Neutrophil (primary cell): ENCODE data around the gene BICRA.
A peak's percentile ranks its signal among the peaks of the same experiment; 100 is the strongest.
"Not testable (repeated sequence)": the region's sequence is repeated elsewhere in the genome, so short reads cannot be mapped to it uniquely, and the experiment has no call there.

Experiments used
- H3K27ac ChIP-seq: fragments of 200-600 bp; sonication (generic); 2 replicates; pipeline ENCODE4 v1.5.1; 2016; ENCODE audit warnings: mild to moderate bottlenecking, moderate library complexity
- H3K27me3 ChIP-seq: fragments of 200-600 bp; sonication (generic); 2 replicates; pipeline ENCODE4 v1.6.0; 2016; ENCODE audit warnings: mild to moderate bottlenecking
- H3K36me3 ChIP-seq: fragments of 200-600 bp; sonication (generic); 2 replicates; pipeline ENCODE4 v1.5.1; 2017
- H3K4me1 ChIP-seq, 2 experiments: fragments of 200-600 bp in 1 of 2; sonication (generic) in 1 of 2; 1 replicate in 1 of 2; 2 replicates in 1 of 2; pipeline versions ENCODE4 v1.5.1 to v1.6.1; 2013 to 2016; ENCODE audit warnings: low read depth in 1 of 2, low read length in 1 of 2, mild to moderate bottlenecking in 1 of 2, moderate library complexity in 1 of 2; ENCODE audit not compliant: control insufficient read depth in 1 of 2, insufficient read depth in 1 of 2
- H3K4me3 ChIP-seq, 2 experiments: fragments of 200-600 bp in 1 of 2; sonication (generic) in 1 of 2; 1 replicate in 1 of 2; 2 replicates in 1 of 2; pipeline ENCODE4 v1.5.1; 2013 to 2016; ENCODE audit warnings: low read depth in 1 of 2, low read length in 1 of 2, mild to moderate bottlenecking in 1 of 2, moderate library complexity in 1 of 2
- H3K9me3 ChIP-seq: fragments of 200-600 bp; sonication (generic); 2 replicates; pipeline ENCODE4 v1.5.1; 2016
- CTCF ChIP-seq: fragments of 200-600 bp; sonication (generic); IDR thresholded peaks from 2 replicates; pipeline ENCODE4 v1.5.1; 2016; ENCODE audit warnings: antibody characterized with exemption

BICRA gene

GRCh38 chr19:47663435-47663910 lies 54.5 kb downstream of the BICRA start:
- Histone ChIP-seq H3K4me1 (peaks cover 8 to 15% of the 10 kb centered on the region in 2 experiments), H3K9me3 (no peaks in the 10 kb centered on the region), H3K27ac (peak overlapping the region; percentile 14), H3K4me3 (no peak overlapping the region), H3K27me3 (no peaks in the 10 kb centered on the region), H3K36me3 (no peaks in the 10 kb centered on the region)
- no peak for TF ChIP-seq CTCF

DNA sequence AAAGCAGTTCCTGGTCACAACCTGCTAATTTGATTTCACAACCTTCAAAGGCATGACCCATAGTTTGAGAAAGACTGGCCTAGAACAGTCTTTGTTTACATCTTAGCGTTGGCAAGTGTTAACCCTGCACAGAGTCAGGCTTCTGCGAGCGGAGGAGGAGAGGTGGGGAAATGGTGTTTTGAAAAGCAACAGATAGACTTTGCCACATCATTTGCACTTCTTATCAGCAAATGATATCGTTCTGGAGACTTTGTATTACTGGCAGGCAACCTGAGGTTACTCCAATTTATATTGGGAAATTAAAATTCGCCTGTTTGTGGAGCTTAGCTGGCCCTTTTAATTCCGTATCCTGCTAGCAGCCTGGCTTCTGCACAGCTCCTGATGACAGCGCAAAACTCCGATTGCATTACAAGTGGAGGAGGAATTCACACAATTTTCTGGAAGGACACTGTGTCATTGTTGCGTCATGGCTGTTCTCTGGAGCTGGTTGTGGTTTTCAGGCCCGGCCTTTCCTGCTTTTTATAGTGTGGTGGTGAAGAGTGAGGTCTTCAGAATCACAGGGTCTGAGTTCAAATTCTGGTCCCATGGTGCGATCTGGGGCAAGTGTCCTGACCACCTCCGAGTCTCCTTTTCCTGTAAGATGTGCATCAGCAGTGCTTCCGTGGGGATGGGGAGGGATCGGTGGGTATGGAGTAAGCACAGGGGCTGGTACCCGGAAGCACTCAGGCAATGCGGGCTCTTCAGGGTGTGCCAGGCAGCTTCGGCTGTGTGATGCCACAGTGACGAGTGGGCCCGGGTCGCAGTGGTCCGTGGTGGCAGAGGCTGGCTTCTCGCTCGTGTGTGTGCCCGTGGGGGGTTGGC lies 55.2 kb downstream of the BICRA start:
- H3K36me3 ChIP-seq: no peaks in the 10 kb centered on the region
- peak overlapping the region; percentile 15 for H3K27ac ChIP-seq
- no peaks in the 10 kb centered on the region for H3K27me3 ChIP-seq
- no peak overlapping the region for H3K4me3 ChIP-seq
- TF ChIP-seq CTCF: no peak
- no peaks in the 10 kb centered on the region for H3K9me3 ChIP-seq
- H3K4me1 ChIP-seq: peaks cover 8 to 15% of the 10 kb centered on the region in 2 experiments

DNA sequence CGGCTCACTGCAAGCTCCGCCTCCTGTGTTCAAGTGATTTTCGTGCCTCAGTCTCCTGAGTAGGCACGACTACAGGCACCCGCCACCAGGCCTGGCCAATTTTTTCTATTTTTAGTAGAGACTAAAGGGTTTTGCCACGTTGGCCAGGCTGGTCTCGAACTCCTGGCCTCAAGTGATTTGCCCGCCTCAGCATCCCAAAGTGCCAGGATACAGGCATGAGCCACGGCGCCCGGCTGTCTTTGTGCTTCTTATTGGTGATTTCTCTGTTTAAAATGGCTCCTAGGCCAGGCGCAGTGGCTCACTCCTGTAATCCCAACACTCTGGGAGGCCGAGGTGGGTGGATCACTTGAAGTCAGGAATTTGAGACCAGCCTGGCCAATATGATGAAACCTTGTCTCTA lies 59.6 kb downstream of the BICRA start:
- H3K27me3 ChIP-seq, H3K27ac ChIP-seq, H3K4me3 ChIP-seq, H3K9me3 ChIP-seq: not testable (repeated sequence)
- H3K36me3 ChIP-seq: peaks cover 23% of the 10 kb centered on the region
- H3K4me1 ChIP-seq: peaks cover 8 to 11% of the 10 kb centered on the region in 2 experiments

DNA sequence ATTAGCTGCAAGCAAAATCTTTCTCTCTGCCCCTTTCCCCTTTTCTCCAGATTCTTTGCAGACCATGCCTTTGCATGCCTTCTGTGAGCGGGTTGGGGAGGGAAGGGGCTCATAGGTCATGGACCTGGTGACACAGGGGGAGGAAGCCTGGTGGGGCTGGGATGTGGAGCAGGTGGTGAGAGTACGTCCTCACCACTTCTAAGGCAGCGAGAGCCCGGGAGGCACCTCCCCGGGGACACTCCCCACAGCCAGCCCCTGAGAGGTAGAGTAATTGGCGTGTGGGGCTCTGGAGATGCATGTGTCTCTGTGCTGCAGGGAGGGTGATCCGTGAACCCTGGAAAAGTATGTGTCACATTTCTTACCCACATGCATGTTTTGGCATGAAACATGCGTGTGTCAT lies 61.8 kb downstream of the BICRA start:
- Histone ChIP-seq H3K9me3 (no peaks in the 10 kb centered on the region), H3K4me3 (no peak overlapping the region), H3K4me1 (no peaks in the 10 kb centered on the region), H3K27ac (no peak overlapping the region), H3K27me3 (no peaks in the 10 kb centered on the region), H3K36me3 (peaks cover 44% of the 10 kb centered on the region)
- no peak for TF ChIP-seq CTCF

DNA sequence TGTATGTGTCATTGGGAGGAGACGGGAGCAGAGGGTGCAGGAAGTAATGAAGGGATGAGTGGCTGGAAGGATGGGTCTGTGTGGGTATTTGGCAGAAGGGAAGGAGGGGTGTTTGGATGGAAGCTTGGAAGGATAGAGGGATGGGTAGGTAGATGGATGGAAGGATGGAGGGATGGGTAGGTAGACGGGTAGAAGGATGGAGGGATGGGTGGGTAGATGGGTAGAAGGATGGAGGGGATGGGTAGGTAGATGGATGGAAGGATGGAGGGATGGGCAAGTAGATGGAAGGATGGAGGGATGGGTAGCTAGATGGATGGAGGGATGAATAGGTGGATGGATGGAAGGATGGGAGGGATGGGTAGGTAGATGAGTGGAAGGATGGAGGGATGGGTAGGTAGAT lies 62.6 kb downstream of the BICRA start:
- Histone ChIP-seq H3K27ac (no peak overlapping the region), H3K4me3 (no peak overlapping the region), H3K27me3 (no peaks in the 10 kb centered on the region), H3K4me1 (no peaks in the 10 kb centered on the region), H3K36me3 (peaks cover 52% of the 10 kb centered on the region), H3K9me3 (no peaks in the 10 kb centered on the region)
- TF ChIP-seq CTCF: no peak

DNA sequence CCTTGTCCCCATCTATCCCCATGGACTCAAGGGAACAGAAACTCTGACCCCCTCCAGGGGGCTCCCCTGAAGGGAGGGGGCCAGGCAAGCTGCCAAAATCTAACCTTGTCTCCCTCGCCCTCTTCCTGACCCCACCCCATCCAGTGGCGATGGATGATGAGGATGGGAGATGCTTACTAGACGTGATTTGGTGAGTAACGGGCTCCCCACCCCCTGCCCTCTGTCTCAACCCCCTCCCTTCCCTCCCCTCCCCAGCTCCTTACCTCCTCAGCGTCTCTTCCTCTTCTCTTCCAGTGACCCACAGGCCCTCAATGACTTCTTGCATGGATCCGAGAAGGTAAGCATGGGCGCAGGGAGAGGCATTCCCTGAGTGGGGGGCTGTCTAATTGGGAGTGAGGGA lies 64.5 kb downstream of the BICRA start:
- TF ChIP-seq CTCF: no peak
- Histone ChIP-seq H3K36me3 (peaks cover 70% of the 10 kb centered on the region), H3K9me3 (no peaks in the 10 kb centered on the region), H3K27ac (no peak overlapping the region), H3K4me1 (no peaks in the 10 kb centered on the region), H3K27me3 (no peaks in the 10 kb centered on the region), H3K4me3 (no peak overlapping the region)
